H1 (cell line): Measurements from ENCODE around the gene ARMCX2. TPM values are rescaled to one million over a fixed set of nuclear protein-coding genes. Genes with fewer than 3 reads are reported as not detected.

Experiments
- CTCF ChIA-PET: fragments of 300-600 bp; sonication (Branson Sonifier 250); formaldehyde crosslinking; loops from one replicate; lab custom pipeline; 2021; ENCODE audit not compliant: partially characterized antibody; lab: Charles Lee
- POLR2A ChIA-PET: fragments of 300-600 bp; sonication (Branson Sonifier 250); formaldehyde crosslinking; loops from one replicate; lab custom pipeline; 2021; ENCODE audit warnings: inconsistent platforms; ENCODE audit not compliant: partially characterized antibody; lab: Charles Lee
- DNase-seq, 2 experiments: peaks; one replicate each; pipeline versions ENCODE4 v3.0.0 to v3.0.0-alpha.2; 2010 to 2022; ENCODE audit warnings: low spot score in 2 of 2, low read depth in 1 of 2, mixed read lengths in 1 of 2
- FAIRE-seq: peaks from 2 replicates; lab custom pipeline; 2011; peaks lifted over from hg19 to GRCh38; lab: Jason Lieb, UNC
- H2AFZ ChIP-seq: 2 replicates; pipeline ENCODE4 v1.8.1; 2012; ENCODE audit warnings: low read length, inconsistent platforms
- H2AK5ac ChIP-seq: 2 replicates; pipeline ENCODE4 v1.6.1; 2013; ENCODE audit warnings: low read depth, low read length
- H2BK120ac ChIP-seq: replicated peaks from 2 replicates; pipeline ENCODE3; 2013; ENCODE audit warnings: low read depth, low read length, inconsistent platforms
- H2BK12ac ChIP-seq: 2 replicates; pipeline ENCODE4 v1.6.1; 2013; ENCODE audit warnings: low read depth, low read length
- H2BK15ac ChIP-seq: 2 replicates; pipeline ENCODE4 v1.6.1; 2013; ENCODE audit warnings: low read length
- H2BK20ac ChIP-seq: 2 replicates; pipeline ENCODE4 v1.6.1; 2013; ENCODE audit warnings: low read length
- H2BK5ac ChIP-seq: 2 replicates; pipeline ENCODE4 v1.6.1; 2013; ENCODE audit warnings: low read depth, low read length
- H3K14ac ChIP-seq: 2 replicates; pipeline ENCODE4 v1.6.1; 2013; ENCODE audit warnings: inconsistent platforms; ENCODE audit not compliant: insufficient read length
- H3K18ac ChIP-seq: 2 replicates; pipeline ENCODE4 v1.6.1; 2013; ENCODE audit warnings: low read length; ENCODE audit errors: extremely low read depth
- H3K23ac ChIP-seq: 2 replicates; pipeline ENCODE4 v1.6.1; 2013; ENCODE audit warnings: inconsistent platforms; ENCODE audit not compliant: insufficient read length
- H3K23me2 ChIP-seq: 2 replicates; pipeline ENCODE4 v1.6.1; 2013; ENCODE audit warnings: low read depth, low read length
- H3K27ac ChIP-seq: 2 replicates; pipeline ENCODE4 v1.6.1; 2011; ENCODE audit warnings: low read depth, low read length, inconsistent platforms
- H3K27me3 ChIP-seq, 4 experiments: replicated peaks in 1 of 4; 1 replicate in 1 of 4; 2 replicates in 3 of 4; pipeline versions ENCODE4 v1.6.1 to v1.8.1; 2011 to 2013; ENCODE audit warnings: low read length in 3 of 4, mild to moderate bottlenecking in 3 of 4, inconsistent platforms in 2 of 4, mixed read lengths in 2 of 4, moderate library complexity in 1 of 4; ENCODE audit not compliant: control insufficient read depth in 3 of 4, insufficient read depth in 3 of 4; ENCODE audit errors: extremely low read depth in 1 of 4
- H3K36me3 ChIP-seq, 4 experiments: 2 replicates each; pipeline versions ENCODE4 v1.6.1 to v1.8.1; 2011 to 2013; ENCODE audit warnings: mild to moderate bottlenecking in 4 of 4, low read length in 3 of 4, moderate library complexity in 2 of 4, control low read depth in 1 of 4, inconsistent platforms in 1 of 4; ENCODE audit not compliant: insufficient read depth in 4 of 4, control insufficient read depth in 2 of 4
- H3K4ac ChIP-seq: replicated peaks from 2 replicates; pipeline ENCODE3; 2013; ENCODE audit warnings: low read length, low read depth, mixed read lengths, inconsistent platforms; ENCODE audit not compliant: insufficient read length
- H3K4me1 ChIP-seq, 4 experiments: replicated peaks in 1 of 4; 1 replicate in 1 of 4; 2 replicates in 3 of 4; pipeline versions ENCODE4 v1.6.1 to v1.8.1; 2011 to 2013; ENCODE audit warnings: low read length in 3 of 4, inconsistent platforms in 2 of 4, mixed read lengths in 1 of 4; ENCODE audit not compliant: insufficient read depth in 4 of 4, control insufficient read depth in 3 of 4
- H3K4me2 ChIP-seq, 2 experiments: 2 replicates each; pipeline versions ENCODE4 v1.6.1 to v1.8.1; 2011 to 2013; ENCODE audit warnings: low read depth in 2 of 2, low read length in 2 of 2, control low read depth in 1 of 2, inconsistent platforms in 1 of 2, mild to moderate bottlenecking in 1 of 2; ENCODE audit not compliant: insufficient read depth in 1 of 2
- H3K4me3 ChIP-seq, 4 experiments: fragments of 200-600, 300-600 bp in 1 of 4; sonication (generic), shearing (Covaris generic), sonication (Bioruptor Twin) in 1 of 4; 2 replicates each; pipeline versions ENCODE4 v1.5.1 to v1.8.1; 2011 to 2016; ENCODE audit warnings: low read length in 4 of 4, low read depth in 3 of 4, control low read depth in 2 of 4, inconsistent platforms in 2 of 4, mild to moderate bottlenecking in 2 of 4, mixed read lengths in 1 of 4, moderate library complexity in 1 of 4; ENCODE audit not compliant: insufficient read depth in 2 of 4; ENCODE audit errors: extremely low read depth in 1 of 4
- H3K56ac ChIP-seq: replicated peaks from 2 replicates; pipeline ENCODE3; 2013; ENCODE audit warnings: low read depth, mild to moderate bottlenecking, mixed read lengths, low read length, inconsistent platforms; ENCODE audit not compliant: insufficient read length
- H3K79me1 ChIP-seq: 2 replicates; pipeline ENCODE4 v1.6.1; 2013; ENCODE audit warnings: low read depth, low read length, control low read depth
- H3K79me2 ChIP-seq, 2 experiments: 2 replicates each; pipeline versions ENCODE4 v1.6.1 to v1.8.1; 2012 to 2013; ENCODE audit warnings: low read length in 2 of 2, mild to moderate bottlenecking in 2 of 2, inconsistent platforms in 1 of 2; ENCODE audit not compliant: insufficient read depth in 2 of 2, control insufficient read depth in 1 of 2
- H3K9ac ChIP-seq, 4 experiments: replicated peaks in 1 of 4; 1 replicate in 1 of 4; 2 replicates in 3 of 4; pipeline versions ENCODE4 v1.6.1 to v1.8.1; 2011 to 2013; ENCODE audit warnings: low read depth in 3 of 4, low read length in 3 of 4, control low read depth in 2 of 4, mild to moderate bottlenecking in 2 of 4, moderate library complexity in 2 of 4, inconsistent platforms in 1 of 4; ENCODE audit errors: extremely low read depth in 1 of 4
- H3K9me3 ChIP-seq, 2 experiments: 2 replicates each; pipeline versions ENCODE4 v1.6.1 to v1.8.1; 2012 to 2013; ENCODE audit warnings: mild to moderate bottlenecking in 2 of 2, moderate library complexity in 2 of 2, control low read depth in 1 of 2, inconsistent platforms in 1 of 2, low read depth in 1 of 2, low read length in 1 of 2, mixed read lengths in 1 of 2; ENCODE audit not compliant: insufficient read depth in 2 of 2
- H4K20me1 ChIP-seq, 2 experiments: replicated peaks in 1 of 2; 2 replicates each; pipeline versions ENCODE3 to v1.8.1; 2011 to 2013; ENCODE audit warnings: inconsistent platforms in 2 of 2, low read length in 2 of 2, mild to moderate bottlenecking in 1 of 2; ENCODE audit not compliant: insufficient read depth in 2 of 2, control insufficient read depth in 1 of 2
- H4K5ac ChIP-seq: 2 replicates; pipeline ENCODE4 v1.6.1; 2013; ENCODE audit warnings: low read length, low read depth, mixed read lengths, inconsistent platforms; ENCODE audit not compliant: insufficient read length
- H4K8ac ChIP-seq: 2 replicates; pipeline ENCODE4 v1.8.0; 2013; ENCODE audit warnings: mild to moderate bottlenecking, moderate library complexity, low read length, inconsistent platforms; ENCODE audit not compliant: insufficient read depth; ENCODE audit errors: extremely low read depth
- H4K91ac ChIP-seq: replicated peaks from 2 replicates; pipeline ENCODE3; 2013; ENCODE audit warnings: low read length, mixed read lengths, inconsistent platforms; ENCODE audit not compliant: insufficient read length
- BACH1 ChIP-seq: IDR thresholded peaks from 2 replicates; pipeline ENCODE4 v1.6.1; 2012; ENCODE audit warnings: low read length, improper control_type of control experiment
- CHD1 ChIP-seq: IDR thresholded peaks from 2 replicates; pipeline ENCODE4 v1.6.1; 2012; ENCODE audit warnings: low read depth, low read length, improper control_type of control experiment
- RFX5 ChIP-seq: IDR thresholded peaks from 2 replicates; pipeline ENCODE4 v1.6.1; 2011; ENCODE audit warnings: low read depth, low read length, improper control_type of control experiment, borderline replicate concordance
- WGBS, 2 experiments: shearing (Covaris generic) in 1 of 2; methylation state at CpG; one replicate each; pipeline versions ENCODE4 v1.1.6 to v1.1.7; 2013 to 2015; ENCODE audit warnings: low lambda C conversion rate in 2 of 2, mixed read lengths in 2 of 2, inconsistent platforms in 1 of 2, low coverage in 1 of 2, missing lambda C conversion rate in 1 of 2; ENCODE audit not compliant: insufficient replicate concordance in 2 of 2, insufficient coverage in 1 of 2, insufficient read length in 1 of 2; ENCODE audit errors: extremely low coverage in 1 of 2, missing lambda C conversion rate in 1 of 2; 5-methylcytosine and 5-hydroxymethylcytosine counted together
- polyA plus RNA-seq, 7 experiments: library from polyadenylated mRNA; depleted of rRNA in 3 of 7; stranded (reverse) in 5 of 7; unstranded in 2 of 7; fragments of >200 nt in 5 of 7; fragments of 200-250 nt in 2 of 7; gene quantifications; 1 replicate in 5 of 7; 2 replicates in 1 of 7; 4 replicates in 1 of 7; pipeline versions ENCODE4 v1.2.1 to v1.2.3, GENCODE V29; 2011 to 2013; ENCODE audit warnings: missing spikeins in 2 of 7, mixed read lengths in 2 of 7
- total RNA-seq: library from RNA; stranded (reverse); fragmentation: NEBNext Ultra II Directional; extraction: Animal tissue kit (Norgen Biotek cat#: 25700); gene quantifications from 2 replicates; pipeline ENCODE4 v1.2.1, GENCODE V29; 2021

ARMCX2 gene
- total and polyA plus RNA-seq, 2 of the 8 experiments (the other 6 are each of a cell fraction or from before 2014, with no cell fraction given): 39.7 to 113 TPM

DNA sequence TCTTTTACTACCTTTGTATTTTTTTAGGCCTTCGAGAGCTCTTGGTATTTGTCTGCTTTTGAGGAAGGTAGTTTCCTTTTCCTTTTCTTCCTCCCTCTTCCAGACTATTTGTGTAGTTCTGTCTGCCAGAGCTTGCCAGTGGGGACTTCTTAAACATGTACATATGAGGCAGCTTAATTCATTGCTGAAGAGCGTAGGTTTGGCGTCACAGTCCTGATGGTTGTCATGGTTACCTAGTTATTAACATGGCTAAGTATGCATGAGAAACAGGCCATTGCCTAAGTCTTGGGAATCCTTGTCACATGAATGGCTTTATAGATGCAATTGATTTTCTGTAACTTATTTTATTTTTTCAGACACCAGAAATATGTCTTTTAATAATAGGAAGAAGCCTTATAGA, 48.5 kb upstream of the ARMCX2 start:
- Histone ChIP-seq H3K18ac (no peak overlapping the region), H4K91ac (no peak overlapping the region), H2AK5ac (no peak overlapping the region), H4K8ac (no peak overlapping the region), H2BK5ac (no peak overlapping the region), H2AFZ (no peak overlapping the region), H3K36me3 (no peaks in the 10 kb centered on the region), H3K23me2 (no peaks in the 10 kb centered on the region), H4K5ac (no peak overlapping the region), H2BK12ac (no peak overlapping the region), H3K9ac (no peak overlapping the region), H2BK15ac (no peak overlapping the region), H3K27me3 (no peaks in the 10 kb centered on the region), H4K20me1 (no peaks in the 10 kb centered on the region), H3K27ac (no peak overlapping the region), H3K79me1 (no peaks in the 10 kb centered on the region), H3K4me2 (no peak overlapping the region), H3K4ac (no peak overlapping the region), H3K56ac (no peak overlapping the region), H3K9me3 (no peaks in the 10 kb centered on the region), H3K4me3 (no peak overlapping the region), H3K23ac (no peak overlapping the region), H3K79me2 (no peaks in the 10 kb centered on the region), H2BK120ac (no peak overlapping the region), H3K14ac (no peak overlapping the region), H3K4me1 (no peaks in the 10 kb centered on the region), H2BK20ac (no peak overlapping the region)
- FAIRE-seq: no peak
- ChIA-PET CTCF (interaction anchor here (0.6 to 1.4 kb wide), 2 partner anchors 21 to 400 kb away, joined by 3 to 4 read pairs; no protein-coding TSS in a partner anchor), POLR2A (interaction anchor here (0.6 kb wide), 1 partner anchor 26 kb away, joined by 3 read pairs; no protein-coding TSS in a partner anchor)
- no peak for DNase-seq
- WGBS, 2 experiments: 90% methylated on average over 3 of the region's 3 CpGs; no CpG with 5 or more reads in 1 of the 2 experiments
- TF ChIP-seq CHD1 (no peak), BACH1 (no peak), RFX5 (no peak)
